ENCODE data around the gene ATG7. TPM values are rescaled to one million over a fixed set of nuclear protein-coding genes. Genes with fewer than 3 reads are reported as not detected.

Gene ATG7
- total RNA-seq, 2 donors from 2014 or later: 23.5 to 36.6 TPM

GRCh38 chr3:11543948-11544387, 271.8 kb downstream of the ATG7 start:
- Mint-ChIP-seq H3K27ac (peak overlapping the region in 1 of 2 donors; percentile 53), H3K9me3 (peaks cover 0 to 15% of the 10 kb centered on the region in 2 donors), H3K36me3 (peaks cover 0 to 23% of the 10 kb centered on the region in 2 donors)
- DNase-seq (ENCODE audit: low spot score in 2 of 2) (no peak), ATAC-seq (no peak)

- H3K9me3 Mint-ChIP-seq: peaks cover 0 to 15% of the 10 kb centered on the region in 2 donors
- peak overlapping the region; percentile 53 to 85 for H3K27ac Mint-ChIP-seq
- ATAC-seq: no peak
- peaks cover 0 to 23% of the 10 kb centered on the region in 2 donors for H3K36me3 Mint-ChIP-seq
- DNase-seq (ENCODE audit: low spot score in 2 of 2): no peak
Observed at GRCh38 chr3:11544412-11545181, 272.4 kb downstream of the ATG7 start.

GRCh38 chr3:11545186-11545851, 273.1 kb downstream of the ATG7 start:
- Mint-ChIP-seq H3K27ac (peak overlapping the region; percentile 36 to 44), H3K9me3 (peaks cover 0 to 15% of the 10 kb centered on the region in 2 donors), H3K36me3 (peaks cover 0 to 23% of the 10 kb centered on the region in 2 donors)
- DNase-seq (ENCODE audit: low spot score in 2 of 2) (peak in 1 of 2 donors; percentile 41), ATAC-seq (no peak)

- DNase-seq (ENCODE audit: low spot score in 2 of 2) (no peak), ATAC-seq (no peak)
- Mint-ChIP-seq H3K27ac (peak overlapping the region; percentile 48 to 70), H3K36me3 (peaks cover 0 to 23% of the 10 kb centered on the region in 2 donors), H3K9me3 (peaks cover 0 to 15% of the 10 kb centered on the region in 2 donors)
Observed at GRCh38 chr3:11546657-11547302, 274.6 kb downstream of the ATG7 start.

- ATAC-seq (peak; percentile 60 to 80), DNase-seq (ENCODE audit: low spot score in 2 of 2) (no peak)
- H3K36me3 Mint-ChIP-seq: peaks cover 6 to 28% of the 10 kb centered on the region in 2 donors
- peak overlapping the region in 1 of 2 donors; percentile 70 for H3K27ac Mint-ChIP-seq
- peaks cover 0 to 15% of the 10 kb centered on the region in 2 donors for H3K9me3 Mint-ChIP-seq
Observed at GRCh38 chr3:11547498-11547897, 275.3 kb downstream of the ATG7 start.

- Mint-ChIP-seq H3K27ac (no peak overlapping the region), H3K9me3 (peaks cover 0 to 15% of the 10 kb centered on the region in 2 donors), H3K36me3 (peaks cover 9 to 40% of the 10 kb centered on the region in 2 donors)
- DNase-seq (ENCODE audit: low spot score in 2 of 2) (peak in 1 of 2 donors; percentile 13), ATAC-seq (no peak)
Observed at GRCh38 chr3:11548721-11549131, 276.5 kb downstream of the ATG7 start.

GRCh38 chr3:11549580-11550140, 277.5 kb downstream of the ATG7 start:
- H3K36me3 Mint-ChIP-seq: peaks cover 9 to 46% of the 10 kb centered on the region in 2 donors
- ATAC-seq (no peak), DNase-seq (ENCODE audit: low spot score in 2 of 2) (no peak)
- peaks cover 0 to 15% of the 10 kb centered on the region in 2 donors for H3K9me3 Mint-ChIP-seq
- no peak overlapping the region for H3K27ac Mint-ChIP-seq

- Mint-ChIP-seq H3K36me3 (peaks cover 9 to 46% of the 10 kb centered on the region in 2 donors), H3K9me3 (peaks cover 0 to 15% of the 10 kb centered on the region in 2 donors)
- ATAC-seq: no peak
Observed at GRCh38 chr3:11551036-11551435, 278.8 kb downstream of the ATG7 start.

GRCh38 chr3:11552289-11553264, 280.4 kb downstream of the ATG7 start:
- no peak for DNase-seq (ENCODE audit: low spot score in 2 of 2)
- Mint-ChIP-seq H3K36me3 (peaks cover 9 to 45% of the 10 kb centered on the region in 2 donors), H3K27ac (peak overlapping the region; percentile 44 to 78), H3K9me3 (peaks cover 0 to 5% of the 10 kb centered on the region in 2 donors)
- no peak for ATAC-seq

More at GRCh38 chr3:11551036-11551435, 278.8 kb downstream of the ATG7 start:
- no peak for DNase-seq (ENCODE audit: low spot score in 2 of 2)
- peak overlapping the region in 1 of 2 donors; percentile 32 for H3K27ac Mint-ChIP-seq

- H3K9me3 Mint-ChIP-seq: peaks cover 0 to 1% of the 10 kb centered on the region in 2 donors
- peak overlapping the region; percentile 36 to 78 for H3K27ac Mint-ChIP-seq
- DNase-seq (ENCODE audit: low spot score in 2 of 2) (no peak), ATAC-seq (no peak)
- peaks cover 9 to 34% of the 10 kb centered on the region in 2 donors for H3K36me3 Mint-ChIP-seq
Observed at GRCh38 chr3:11553436-11554235, 281.4 kb downstream of the ATG7 start.

- H3K36me3 Mint-ChIP-seq: peaks cover 9 to 33% of the 10 kb centered on the region in 2 donors
- DNase-seq (ENCODE audit: low spot score in 2 of 2) (no peak), ATAC-seq (no peak)
- no peaks in the 10 kb centered on the region for H3K9me3 Mint-ChIP-seq
- peak overlapping the region; percentile 9 to 18 for H3K27ac Mint-ChIP-seq
Observed at GRCh38 chr3:11554236-11554610, 282.0 kb downstream of the ATG7 start.

- peak overlapping the region in 1 of 2 donors; percentile 18 for H3K27ac Mint-ChIP-seq
Observed at GRCh38 chr3:11554666-11555065, 282.5 kb downstream of the ATG7 start.

GRCh38 chr3:11555211-11555782, 283.1 kb downstream of the ATG7 start:
- DNase-seq (ENCODE audit: low spot score in 2 of 2): no peak
- H3K36me3 Mint-ChIP-seq: peaks cover 9 to 33% of the 10 kb centered on the region in 2 donors
- peak overlapping the region; percentile 46 to 57 for H3K27ac Mint-ChIP-seq
- no peaks in the 10 kb centered on the region for H3K9me3 Mint-ChIP-seq
- no peak for ATAC-seq

More at GRCh38 chr3:11554666-11555065, 282.5 kb downstream of the ATG7 start:
- Mint-ChIP-seq H3K36me3 (peaks cover 9 to 33% of the 10 kb centered on the region in 2 donors), H3K9me3 (no peaks in the 10 kb centered on the region)
- ATAC-seq (no peak), DNase-seq (ENCODE audit: low spot score in 2 of 2) (no peak)

- Mint-ChIP-seq H3K27ac (peak overlapping the region; percentile 46 to 57), H3K36me3 (peaks cover 9 to 33% of the 10 kb centered on the region in 2 donors), H3K9me3 (no peaks in the 10 kb centered on the region)
- ATAC-seq (no peak), DNase-seq (ENCODE audit: low spot score in 2 of 2) (no peak)
Observed at GRCh38 chr3:11555881-11556633, 283.9 kb downstream of the ATG7 start.
